HCT116 (cell line): ENCODE measurements around the gene MED15. TPM values are rescaled to one million over a fixed set of nuclear protein-coding genes. Genes with fewer than 3 reads are reported as not detected.

ENCODE experiments used
- ATAC-seq: fragments of 200-7000 bp; cut with Tn5 transposase; 2 replicates; pipeline ENCODE4 v1.9.1; 2020; ENCODE audit warnings: mild to moderate bottlenecking, moderate library complexity
- BruUV-seq: library from RNA; stranded (reverse); fragments of 400-500 nt; replicated peaks from 2 replicates; lab custom pipeline; 2021; lab: Mats Ljungman, UMichigan
- CTCF ChIA-PET: fragments of 300-600 bp; sonication (Branson Sonifier 250); formaldehyde crosslinking; loops from one replicate; lab custom pipeline; 2021; ENCODE audit warnings: antibody characterized with exemption; lab: Charles Lee
- POLR2A ChIA-PET: fragments of 300-600, 350-600 bp; sonication (Branson Sonifier 250); formaldehyde crosslinking; loops from one replicate; lab custom pipeline; 2021; ENCODE audit warnings: antibody characterized with exemption; lab: Charles Lee
- RAD21 ChIA-PET, 2 experiments: fragments of 300-600 bp; sonication (Branson Sonifier 250); formaldehyde crosslinking; loops; one replicate each; lab custom pipeline; 2023; ENCODE audit warnings: low total read pairs in 2 of 2; ENCODE audit not compliant: uncharacterized antibody in 2 of 2, unreplicated experiment in 2 of 2, low non-redundant PET in 1 of 2; lab: Charles Lee
- DNase-seq: peaks from one replicate; pipeline ENCODE4 v3.0.0-alpha.2; 2010; ENCODE audit warnings: low read depth, low spot score
- H2AFZ ChIP-seq: fragments of 200-600 bp; shearing (Covaris generic), sonication (generic); 2 replicates; pipeline ENCODE4 v1.6.1; 2017; ENCODE audit warnings: low read depth, mixed run types, mixed read lengths, antibody characterized with exemption, low read length; ENCODE audit not compliant: poor library complexity, severe bottlenecking
- H3K27ac ChIP-seq: 2 replicates; pipeline ENCODE4 v1.5.1; 2012; ENCODE audit warnings: low read depth, low read length
- H3K27me3 ChIP-seq: fragments of 200-600 bp; sonication (generic); 2 replicates; pipeline ENCODE4 v1.6.1; 2016; ENCODE audit warnings: mixed run types, low read length, mixed read lengths; ENCODE audit not compliant: insufficient read depth
- H3K36me3 ChIP-seq, 2 experiments: fragments of 200-500 bp in 1 of 2; fragments of 200-600 bp in 1 of 2; sonication (Bioruptor generic) in 1 of 2; sonication (generic) in 1 of 2; 2 replicates each; pipeline versions ENCODE4 v1.5.1 to v1.6.1; 2014 to 2016; ENCODE audit warnings: low read length in 2 of 2, inconsistent platforms in 1 of 2, mixed read lengths in 1 of 2, mixed run types in 1 of 2; ENCODE audit not compliant: insufficient read depth in 2 of 2, control insufficient read depth in 1 of 2
- H3K4me1 ChIP-seq, 2 experiments: fragments of 200-600 bp in 1 of 2; sonication (generic) in 1 of 2; 2 replicates each; pipeline versions ENCODE4 v1.5.1 to v1.6.1; 2012 to 2017; ENCODE audit warnings: low read length in 2 of 2, inconsistent platforms in 1 of 2, mild to moderate bottlenecking in 1 of 2, mixed read lengths in 1 of 2, mixed run types in 1 of 2, moderate library complexity in 1 of 2; ENCODE audit not compliant: insufficient read depth in 2 of 2, control insufficient read depth in 1 of 2
- H3K4me2 ChIP-seq: fragments of 200-600 bp; sonication (generic); 2 replicates; pipeline ENCODE4 v1.6.1; 2017; ENCODE audit warnings: mixed run types, low read length, mixed read lengths
- H3K4me3 ChIP-seq, 2 experiments: fragments of 200-600 bp in 1 of 2; sonication (generic) in 1 of 2; replicated peaks in 1 of 2; 2 replicates each; pipeline ENCODE4 v1.5.1; 2011 to 2016; ENCODE audit warnings: low read length in 2 of 2, control low read depth in 1 of 2, low read depth in 1 of 2, mild to moderate bottlenecking in 1 of 2, mixed read lengths in 1 of 2, mixed run types in 1 of 2
- H3K79me2 ChIP-seq: fragments of 200-600 bp; sonication (generic); 2 replicates; pipeline ENCODE4 v1.6.1; 2017; ENCODE audit warnings: mild to moderate bottlenecking, mixed run types, low read length, moderate library complexity, mixed read lengths; ENCODE audit not compliant: insufficient read depth
- H3K9ac ChIP-seq: fragments of 200-600 bp; sonication (generic); 2 replicates; pipeline ENCODE4 v1.6.1; 2016; ENCODE audit warnings: low read length, mixed read lengths
- H3K9me2 ChIP-seq: fragments of 200-600 bp; sonication (generic), shearing (Covaris generic); 2 replicates; pipeline ENCODE4 v1.6.1; 2017; ENCODE audit warnings: mixed run types, mild to moderate bottlenecking, moderate library complexity; ENCODE audit not compliant: insufficient read depth
- H3K9me3 ChIP-seq, 2 experiments: fragments of 200-500 bp in 1 of 2; fragments of 200-600 bp in 1 of 2; sonication (Bioruptor generic) in 1 of 2; sonication (generic) in 1 of 2; 2 replicates each; pipeline ENCODE4 v1.6.1; 2014 to 2017; ENCODE audit warnings: low read length in 2 of 2, mixed read lengths in 2 of 2, inconsistent platforms in 1 of 2, low read depth in 1 of 2, mild to moderate bottlenecking in 1 of 2, mixed run types in 1 of 2, moderate library complexity in 1 of 2; ENCODE audit not compliant: control insufficient read depth in 1 of 2, insufficient read depth in 1 of 2
- H4K20me1 ChIP-seq: fragments of 200-600 bp; sonication (generic), shearing (Covaris generic); 2 replicates; pipeline ENCODE4 v1.6.1; 2017; ENCODE audit warnings: mixed run types, mild to moderate bottlenecking, moderate library complexity; ENCODE audit not compliant: insufficient read depth
- ATF3 ChIP-seq: IDR thresholded peaks from 2 replicates; pipeline ENCODE4 v1.6.1; 2012
- EZH2 ChIP-seq: fragments of 200-600 bp; sonication (generic); IDR thresholded peaks from 2 replicates; pipeline ENCODE4 v1.6.1; 2017; ENCODE audit warnings: antibody characterized with exemption, mixed run types
- EZH2phosphoT487 ChIP-seq: fragments of 200-600 bp; IDR thresholded peaks from 2 replicates; pipeline ENCODE4 v1.6.1; 2018; ENCODE audit warnings: antibody characterized with exemption, borderline replicate concordance
- MAX ChIP-seq: IDR thresholded peaks from 2 replicates; pipeline ENCODE4 v1.6.1; 2012
- RAD21 ChIP-seq: IDR thresholded peaks from 2 replicates; pipeline ENCODE4 v1.6.1; 2012; ENCODE audit warnings: low read depth, mild to moderate bottlenecking
- REST ChIP-seq: IDR thresholded peaks from 2 replicates; pipeline ENCODE4 v1.6.1; 2012; ENCODE audit warnings: low read depth
- SRF ChIP-seq: IDR thresholded peaks from 2 replicates; pipeline ENCODE4 v1.6.1; 2012; ENCODE audit warnings: low read depth
- TCF7L2 ChIP-seq: IDR thresholded peaks from 2 replicates; pipeline ENCODE4 v1.7.0; 2011; ENCODE audit warnings: borderline replicate concordance, inconsistent platforms; ENCODE audit not compliant: insufficient read depth, insufficient read length; ENCODE audit errors: extremely low read depth
- ZBTB33 ChIP-seq: IDR thresholded peaks from 2 replicates; pipeline ENCODE4 v1.6.1; 2011; ENCODE audit warnings: mild to moderate bottlenecking, low read length, moderate library complexity; ENCODE audit not compliant: insufficient replicate concordance; ENCODE audit errors: extremely low read depth
- ZFX ChIP-seq: fragments of 450-650 bp; IDR thresholded peaks from 2 replicates; pipeline ENCODE4 v1.6.1; 2017
- intact Hi-C: fragments of 100-400 bp; cut with micrococcal nuclease; formaldehyde crosslinking; loops from 2 replicates; pipeline ENCODE4 v1.10.0; 2022
- total RNA-seq: library from RNA; stranded (reverse); gene quantifications from one replicate; pipeline ENCODE4 v1.2.1, GENCODE V29; 2021; ENCODE audit not compliant: unreplicated experiment

Gene MED15
- total RNA-seq, 1 experiment from 2014 or later: 81.3 TPM

- Histone ChIP-seq H3K27ac (no peak overlapping the region), H3K27me3 (0 out of 2 replicates have a peak, but pooled peaks cover 6% of the 10 kb centered on the region), H3K79me2 (no peaks in the 10 kb centered on the region), H3K9me3 (no peaks in the 10 kb centered on the region), H3K36me3 (no peaks in the 10 kb centered on the region), H3K9ac (no peak overlapping the region), H3K4me2 (no peak overlapping the region), H4K20me1 (no peaks in the 10 kb centered on the region), H3K9me2 (no peaks in the 10 kb centered on the region), H2AFZ (no peak overlapping the region), H3K4me3 (no peak overlapping the region), H3K4me1 (no peaks in the 10 kb centered on the region)
- BruUV-seq: no TSS peak
- POLR2A ChIA-PET: no interaction called here
- no peak for DNase-seq
- CTCF ChIA-PET: no interaction called here
- TF ChIP-seq ZFX: no peak
- no peak for TF ChIP-seq EZH2phosphoT487
- ATAC-seq: no peak
- intact Hi-C loops: no loop called here
- RAD21 ChIA-PET: no interaction called here
Measured at GRCh38 chr22:20627432-20627831, 120.0 kb downstream of the MED15 start.

- RAD21 ChIA-PET: no interaction called here
- H3K4me1 ChIP-seq: no peaks in the 10 kb centered on the region
Measured at GRCh38 chr22:20628081-20628939, 120.9 kb downstream of the MED15 start.

More at GRCh38 chr22:20628081-20628939, 120.9 kb downstream of the MED15 start:
- CTCF ChIA-PET: no interaction called here
- intact Hi-C loops: no loop called here
- Histone ChIP-seq H3K9me3 (no peaks in the 10 kb centered on the region), H3K27me3 (0 out of 2 replicates have a peak, but pooled peaks cover 6% of the 10 kb centered on the region), H3K79me2 (no peaks in the 10 kb centered on the region), H3K9ac (no peak overlapping the region), H3K36me3 (no peaks in the 10 kb centered on the region), H4K20me1 (no peaks in the 10 kb centered on the region), H3K9me2 (no peaks in the 10 kb centered on the region), H3K4me2 (no peak overlapping the region), H3K27ac (no peak overlapping the region), H2AFZ (no peak overlapping the region), H3K4me3 (no peak overlapping the region)
- no TSS peak for BruUV-seq
- TF ChIP-seq EZH2: no peak
- no peak for TF ChIP-seq EZH2phosphoT487
- TF ChIP-seq MAX: no peak
- no peak for TF ChIP-seq ZBTB33
- no peak for TF ChIP-seq REST
- no peak for TF ChIP-seq RAD21
- TF ChIP-seq ATF3: no peak
- no peak for TF ChIP-seq SRF
- TF ChIP-seq TCF7L2: no peak
- no peak for ATAC-seq
- POLR2A ChIA-PET: no interaction called here
- DNase-seq: no peak
